OCI-LY3 (cell line): ENCODE data around the gene TNFAIP2.
"Not testable (repeated sequence)": the region's sequence is repeated elsewhere in the genome, so short reads cannot be mapped to it uniquely, and the experiment has no call there.

Source experiments
- H2AFZ ChIP-seq: fragments of 200-600, 300-600 bp; shearing (Covaris generic); 2 replicates; pipeline ENCODE4 v1.6.0; 2014; ENCODE audit warnings: antibody characterized with exemption, low read depth, low read length
- H3K27ac ChIP-seq: fragments of 200-600, 300-600 bp; sonication (generic); 2 replicates; pipeline ENCODE4 v1.5.1; 2014; ENCODE audit warnings: mild to moderate bottlenecking, low read length, moderate library complexity, mixed read lengths
- H3K27me3 ChIP-seq: fragments of 200-600, 300-600 bp; sonication (generic); 2 replicates; pipeline ENCODE4 v1.6.1; 2014; ENCODE audit warnings: low read depth, low read length, mixed read lengths
- H3K36me3 ChIP-seq: fragments of 200-600, 300-600 bp; sonication (generic); replicated peaks from 2 replicates; pipeline ENCODE3; 2014; ENCODE audit warnings: low read depth, low read length, mixed read lengths
- H3K4me1 ChIP-seq: fragments of 300-600, 200-600 bp; sonication (generic); 2 replicates; pipeline ENCODE4 v1.6.1; 2014; ENCODE audit warnings: low read length, mixed read lengths
- H3K4me2 ChIP-seq: fragments of 200-600, 300-600 bp; sonication (generic); 2 replicates; pipeline ENCODE4 v1.6.1; 2014; ENCODE audit warnings: low read length, mixed read lengths
- H3K4me3 ChIP-seq: fragments of 300-600, 200-600 bp; sonication (generic); 2 replicates; pipeline ENCODE4 v1.5.1; 2014; ENCODE audit warnings: antibody characterized with exemption, mild to moderate bottlenecking, low read length, moderate library complexity
- H3K79me2 ChIP-seq: fragments of 300-600, 200-600 bp; shearing (Covaris generic); 2 replicates; pipeline ENCODE4 v1.6.1; 2014; ENCODE audit warnings: mild to moderate bottlenecking, low read length, mixed read lengths
- H3K9ac ChIP-seq: fragments of 300-600, 200-600 bp; shearing (Covaris generic); 2 replicates; pipeline ENCODE4 v1.6.0; 2014; ENCODE audit warnings: mild to moderate bottlenecking, low read length, moderate library complexity
- H3K9me3 ChIP-seq: fragments of 200-600, 300-600 bp; shearing (Covaris generic); 2 replicates; pipeline ENCODE4 v1.6.1; 2014; ENCODE audit warnings: low read length, mixed read lengths; ENCODE audit not compliant: insufficient read depth
- H4K20me1 ChIP-seq: fragments of 200-600, 300-600 bp; sonication (generic); 2 replicates; pipeline ENCODE4 v1.6.1; 2016; ENCODE audit warnings: low read length, mixed read lengths; ENCODE audit not compliant: insufficient read depth
- CTCF ChIP-seq: fragments of 200-600, 300-600 bp; sonication (generic); IDR thresholded peaks from 2 replicates; pipeline ENCODE4 v1.5.1; 2014; ENCODE audit warnings: antibody characterized with exemption, low read length, low read depth
- EZH2phosphoT487 ChIP-seq: fragments of 200-600 bp; shearing (Covaris generic); IDR thresholded peaks from 2 replicates; pipeline ENCODE4 v1.6.1; 2018; ENCODE audit warnings: antibody characterized with exemption, mixed run types, low read depth

TNFAIP2 gene

GRCh38 chr14:103115845-103116572 lies 7.3 kb upstream of the TNFAIP2 start:
- Histone ChIP-seq H3K36me3 (no peaks in the 10 kb centered on the region), H3K79me2 (no peaks in the 10 kb centered on the region), H3K4me2 (no peak overlapping the region), H3K9ac (no peak overlapping the region), H3K9me3 (no peaks in the 10 kb centered on the region), H3K27me3 (no peaks in the 10 kb centered on the region), H3K27ac (no peak overlapping the region), H2AFZ (no peak overlapping the region), H4K20me1 (no peaks in the 10 kb centered on the region), H3K4me3 (no peak overlapping the region), H3K4me1 (peaks cover 59% of the 10 kb centered on the region)
- TF ChIP-seq CTCF = no peak
- TF ChIP-seq EZH2phosphoT487 = no peak

- Histone ChIP-seq H3K9ac (no peak overlapping the region), H3K79me2 (no peaks in the 10 kb centered on the region)
These were observed 6.6 kb upstream of the TNFAIP2 start for GRCh38 chr14:103116636-103117035.

GRCh38 chr14:103117499-103117898 lies 5.8 kb upstream of the TNFAIP2 start:
- not testable (repeated sequence) for H2AFZ ChIP-seq, H3K27me3 ChIP-seq, H3K4me3 ChIP-seq, H3K79me2 ChIP-seq, H3K9ac ChIP-seq, H3K27ac ChIP-seq, H4K20me1 ChIP-seq, H3K36me3 ChIP-seq, H3K9me3 ChIP-seq, H3K4me2 ChIP-seq
- H3K4me1 ChIP-seq = peaks cover 47% of the 10 kb centered on the region

More at GRCh38 chr14:103116636-103117035, 6.6 kb upstream of the TNFAIP2 start:
- Histone ChIP-seq H3K27ac (no peak overlapping the region), H2AFZ (no peak overlapping the region), H3K27me3 (no peaks in the 10 kb centered on the region), H3K4me1 (peaks cover 53% of the 10 kb centered on the region), H3K4me3 (no peak overlapping the region), H3K4me2 (no peak overlapping the region), H3K36me3 (no peaks in the 10 kb centered on the region), H3K9me3 (no peaks in the 10 kb centered on the region), H4K20me1 (no peaks in the 10 kb centered on the region)
- no peak for TF ChIP-seq CTCF
- TF ChIP-seq EZH2phosphoT487 = no peak

- H3K4me1 ChIP-seq = peaks cover 43% of the 10 kb centered on the region
- no peaks in the 10 kb centered on the region for H3K27me3 ChIP-seq
- no peaks in the 10 kb centered on the region for H3K9me3 ChIP-seq
- H3K9ac ChIP-seq = no peak overlapping the region
- TF ChIP-seq CTCF (no peak), EZH2phosphoT487 (no peak)
- H3K4me2 ChIP-seq = no peak overlapping the region
- H4K20me1 ChIP-seq = no peaks in the 10 kb centered on the region
- H3K36me3 ChIP-seq = no peaks in the 10 kb centered on the region
- H3K27ac ChIP-seq = no peak overlapping the region
- no peak overlapping the region for H2AFZ ChIP-seq
- no peaks in the 10 kb centered on the region for H3K79me2 ChIP-seq
- H3K4me3 ChIP-seq = no peak overlapping the region
These were observed 5.1 kb upstream of the TNFAIP2 start for GRCh38 chr14:103118018-103118662.
